Karpas-422 (cell line): ENCODE measurements around the gene TBC1D22A. TPM values are rescaled to one million over a fixed set of nuclear protein-coding genes. Genes with fewer than 3 reads are reported as not detected.

Experiments
- DNase-seq: peaks from one replicate; pipeline ENCODE4 v3.0.0-alpha.2; 2015
- H2AFZ ChIP-seq: fragments of 200-600 bp; sonication (generic); 2 replicates; pipeline ENCODE4 v1.6.1; 2014; ENCODE audit warnings: antibody characterized with exemption, low read length, mixed read lengths
- H3K27ac ChIP-seq: fragments of 200-600 bp; sonication (generic); 2 replicates; pipeline ENCODE4 v1.5.1; 2014; ENCODE audit warnings: mild to moderate bottlenecking, low read length, moderate library complexity
- H3K27me3 ChIP-seq: fragments of 200-600 bp; sonication (generic); 2 replicates; pipeline ENCODE4 v1.6.1; 2014; ENCODE audit warnings: low read length, mixed read lengths
- H3K36me3 ChIP-seq: fragments of 200-600 bp; sonication (generic); 2 replicates; pipeline ENCODE4 v1.6.1; 2014; ENCODE audit warnings: low read length, mixed read lengths; ENCODE audit not compliant: insufficient read depth
- H3K4me1 ChIP-seq: fragments of 200-600 bp; sonication (generic); 2 replicates; pipeline ENCODE4 v1.6.1; 2014; ENCODE audit warnings: mild to moderate bottlenecking, low read length, mixed read lengths
- H3K4me2 ChIP-seq: fragments of 200-600 bp; sonication (generic); 2 replicates; pipeline ENCODE4 v1.6.1; 2014; ENCODE audit warnings: low read length, low read depth, mild to moderate bottlenecking; ENCODE audit not compliant: poor library complexity, severe bottlenecking
- H3K4me3 ChIP-seq: fragments of 200-600 bp; sonication (generic); 2 replicates; pipeline ENCODE4 v1.5.1; 2014; ENCODE audit warnings: mild to moderate bottlenecking, antibody characterized with exemption, low read length, mixed read lengths
- H3K79me2 ChIP-seq: fragments of 200-600 bp; sonication (generic); 2 replicates; pipeline ENCODE4 v1.6.1; 2014; ENCODE audit warnings: mild to moderate bottlenecking, low read length, mixed read lengths
- H3K9ac ChIP-seq: fragments of 200-600 bp; sonication (generic); 2 replicates; pipeline ENCODE4 v1.6.0; 2014; ENCODE audit warnings: low read length
- H3K9me2 ChIP-seq: fragments of 200-600 bp; sonication (generic), shearing (Covaris generic); replicated peaks from 2 replicates; pipeline ENCODE4 v1.6.0; 2014; ENCODE audit warnings: mild to moderate bottlenecking, low read length, moderate library complexity; ENCODE audit not compliant: insufficient read depth
- H3K9me3 ChIP-seq: fragments of 300-700, 200-600 bp; sonication (generic); 2 replicates; pipeline ENCODE4 v1.6.1; 2014; ENCODE audit warnings: low read length, mixed read lengths
- H4K20me1 ChIP-seq: fragments of 200-600 bp; sonication (generic); 2 replicates; pipeline ENCODE4 v1.6.1; 2014; ENCODE audit warnings: mild to moderate bottlenecking, antibody characterized with exemption, low read length, low read depth; ENCODE audit not compliant: insufficient read depth
- total RNA-seq: library from RNA; depleted of rRNA; stranded (reverse); fragments of >200 nt; shearing (Covaris generic); gene quantifications from 2 replicates; pipeline ENCODE4 v1.2.3, GENCODE V29; 2014; ENCODE audit warnings: low replicate concordance

TBC1D22A gene
- total RNA-seq, 1 experiment from 2014 or later = 27.7 TPM

DNA sequence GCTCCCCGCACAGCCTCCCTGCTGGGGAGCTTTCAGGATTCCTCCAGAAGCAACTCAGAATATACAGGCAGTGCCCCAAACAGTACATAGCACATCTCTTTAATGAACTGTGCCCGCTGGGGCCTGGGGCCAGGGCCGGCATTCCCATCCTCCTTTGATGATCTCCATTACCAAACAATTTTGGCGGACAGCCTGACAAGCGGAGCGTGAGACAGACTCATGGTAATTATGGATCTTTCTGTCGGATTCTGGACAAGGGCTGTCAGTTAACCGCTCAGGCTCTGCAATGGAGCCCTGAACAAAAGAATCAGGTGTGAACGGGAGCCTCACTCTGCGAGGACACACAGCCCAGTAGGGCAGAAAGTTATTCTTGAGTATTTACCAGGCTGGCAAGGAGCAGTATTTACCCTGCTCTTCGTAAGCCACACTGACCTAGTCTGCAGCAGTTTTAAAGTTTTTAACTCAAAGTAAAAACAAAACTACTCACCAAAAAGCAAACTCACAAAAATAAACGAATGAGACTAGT lies 174.0 kb downstream of the TBC1D22A start:
- Histone ChIP-seq H3K4me2 (no peak overlapping the region), H2AFZ (no peak overlapping the region), H3K9ac (no peak overlapping the region), H3K27me3 (no peaks in the 10 kb centered on the region), H3K4me1 (no peaks in the 10 kb centered on the region), H3K27ac (no peak overlapping the region), H4K20me1 (no peaks in the 10 kb centered on the region), H3K9me2 (no peaks in the 10 kb centered on the region), H3K4me3 (no peak overlapping the region), H3K36me3 (peaks cover 8% of the 10 kb centered on the region; the same call in 1 of the 2 replicates), H3K9me3 (no peaks in the 10 kb centered on the region), H3K79me2 (peaks cover 50% of the 10 kb centered on the region)
- no peak for DNase-seq

DNA sequence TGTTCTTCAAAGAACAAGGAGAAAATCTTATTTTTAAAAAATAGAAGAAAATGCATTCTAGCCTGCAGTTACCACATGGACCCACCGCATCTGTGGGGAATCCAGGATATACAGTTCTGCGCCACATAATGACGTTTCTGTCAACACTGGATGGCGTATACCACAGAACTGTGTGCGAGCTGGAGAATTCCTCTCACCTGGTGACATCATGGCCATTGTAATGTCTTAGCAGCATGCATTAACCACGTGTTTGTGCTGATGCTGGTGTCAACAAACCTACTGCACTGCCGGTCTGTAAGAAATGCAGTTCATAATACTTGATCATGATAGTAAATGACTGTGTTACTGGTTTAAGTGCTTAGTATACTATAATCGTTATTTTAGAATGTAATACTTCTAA lies 174.7 kb downstream of the TBC1D22A start:
- Histone ChIP-seq H3K36me3 (peaks cover 8% of the 10 kb centered on the region; the same call in 1 of the 2 replicates), H3K79me2 (peaks cover 45% of the 10 kb centered on the region), H3K4me1 (no peaks in the 10 kb centered on the region), H2AFZ (no peak overlapping the region), H3K9ac (no peak overlapping the region), H3K9me2 (no peaks in the 10 kb centered on the region), H3K27ac (no peak overlapping the region), H3K4me3 (no peak overlapping the region), H3K9me3 (no peaks in the 10 kb centered on the region), H4K20me1 (no peaks in the 10 kb centered on the region), H3K27me3 (no peaks in the 10 kb centered on the region), H3K4me2 (no peak overlapping the region)
- no peak for DNase-seq

DNA sequence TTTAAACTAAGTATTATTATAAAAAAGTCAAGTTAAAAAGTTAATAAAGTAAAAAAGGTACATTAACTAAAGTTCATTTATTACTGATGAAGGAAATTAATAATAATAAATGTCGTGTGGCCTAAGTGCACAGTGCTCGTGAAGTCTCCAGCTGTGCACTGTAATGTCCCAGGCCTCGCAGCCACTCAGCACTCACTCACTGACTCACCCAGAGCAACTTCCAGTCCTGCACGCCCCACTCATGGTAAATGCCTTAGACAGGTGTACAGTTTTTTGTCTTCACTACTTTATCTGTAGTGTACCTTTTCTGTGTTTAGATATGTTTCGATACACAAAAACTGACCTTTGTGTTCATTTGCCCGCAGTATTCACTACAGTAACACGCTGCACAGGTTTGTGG lies 175.5 kb downstream of the TBC1D22A start:
- no peaks in the 10 kb centered on the region for H3K9me3 ChIP-seq
- no peak overlapping the region for H3K9ac ChIP-seq
- no peak overlapping the region for H3K4me2 ChIP-seq
- no peaks in the 10 kb centered on the region for H4K20me1 ChIP-seq
- H3K36me3 ChIP-seq = peaks cover 8% of the 10 kb centered on the region; the same call in 1 of the 2 replicates
- H3K27me3 ChIP-seq = no peaks in the 10 kb centered on the region
- no peaks in the 10 kb centered on the region for H3K9me2 ChIP-seq
- peaks cover 48% of the 10 kb centered on the region for H3K79me2 ChIP-seq
- H3K4me1 ChIP-seq = no peaks in the 10 kb centered on the region
- no peak for DNase-seq
- no peak overlapping the region for H3K27ac ChIP-seq
- no peak overlapping the region for H3K4me3 ChIP-seq
- no peak overlapping the region for H2AFZ ChIP-seq

DNA sequence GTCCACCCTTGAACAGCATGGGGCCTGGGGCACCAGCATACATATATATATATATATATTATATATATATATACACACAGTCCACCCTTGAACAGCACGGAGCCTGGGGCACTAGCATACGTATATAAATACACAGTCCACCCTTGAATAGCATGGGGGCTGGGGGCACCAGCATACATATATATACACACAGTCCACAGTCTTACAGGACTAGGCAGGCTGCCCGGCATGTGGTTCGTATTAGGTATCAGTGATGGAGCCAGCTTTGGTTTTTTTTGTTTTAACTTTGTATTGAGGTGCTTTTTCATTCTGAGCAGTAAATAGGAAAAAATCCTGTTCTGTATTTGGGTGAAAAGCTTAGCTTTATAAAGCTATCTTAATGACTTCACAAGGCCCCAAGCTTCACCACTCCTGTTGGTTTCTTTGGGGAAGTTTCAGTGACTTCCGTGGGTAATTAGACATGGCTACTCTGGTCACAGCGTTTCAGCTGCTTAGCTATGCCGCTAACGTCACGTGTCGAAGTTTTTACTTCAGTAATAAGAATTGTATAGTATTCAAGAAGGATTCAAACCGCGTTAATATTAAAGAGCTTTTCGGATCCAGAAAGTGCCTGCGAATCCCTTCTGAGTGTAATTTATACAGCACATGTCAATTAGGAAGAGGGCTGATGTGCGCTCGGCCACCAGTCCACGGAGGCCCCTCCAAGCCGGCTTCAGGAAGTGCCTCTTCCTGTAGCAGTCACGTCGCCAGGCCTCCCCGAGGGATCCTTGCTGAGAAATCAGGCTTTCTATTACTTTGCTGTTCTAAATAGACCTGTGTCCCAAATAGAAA lies 179.7 kb downstream of the TBC1D22A start:
- no peak overlapping the region for H3K4me2 ChIP-seq
- H3K9ac ChIP-seq = no peak overlapping the region
- H3K9me3 ChIP-seq = no peaks in the 10 kb centered on the region
- H3K27ac ChIP-seq = no peak overlapping the region
- H3K79me2 ChIP-seq = peaks cover 60% of the 10 kb centered on the region
- H3K4me3 ChIP-seq = no peak overlapping the region
- no peak for DNase-seq
- H3K27me3 ChIP-seq = no peaks in the 10 kb centered on the region
- H4K20me1 ChIP-seq = peaks cover 16% of the 10 kb centered on the region
- H2AFZ ChIP-seq = no peak overlapping the region
- peaks cover 8% of the 10 kb centered on the region; the same call in 1 of the 2 replicates for H3K36me3 ChIP-seq
- no peaks in the 10 kb centered on the region for H3K9me2 ChIP-seq
- peaks cover 18% of the 10 kb centered on the region for H3K4me1 ChIP-seq

DNA sequence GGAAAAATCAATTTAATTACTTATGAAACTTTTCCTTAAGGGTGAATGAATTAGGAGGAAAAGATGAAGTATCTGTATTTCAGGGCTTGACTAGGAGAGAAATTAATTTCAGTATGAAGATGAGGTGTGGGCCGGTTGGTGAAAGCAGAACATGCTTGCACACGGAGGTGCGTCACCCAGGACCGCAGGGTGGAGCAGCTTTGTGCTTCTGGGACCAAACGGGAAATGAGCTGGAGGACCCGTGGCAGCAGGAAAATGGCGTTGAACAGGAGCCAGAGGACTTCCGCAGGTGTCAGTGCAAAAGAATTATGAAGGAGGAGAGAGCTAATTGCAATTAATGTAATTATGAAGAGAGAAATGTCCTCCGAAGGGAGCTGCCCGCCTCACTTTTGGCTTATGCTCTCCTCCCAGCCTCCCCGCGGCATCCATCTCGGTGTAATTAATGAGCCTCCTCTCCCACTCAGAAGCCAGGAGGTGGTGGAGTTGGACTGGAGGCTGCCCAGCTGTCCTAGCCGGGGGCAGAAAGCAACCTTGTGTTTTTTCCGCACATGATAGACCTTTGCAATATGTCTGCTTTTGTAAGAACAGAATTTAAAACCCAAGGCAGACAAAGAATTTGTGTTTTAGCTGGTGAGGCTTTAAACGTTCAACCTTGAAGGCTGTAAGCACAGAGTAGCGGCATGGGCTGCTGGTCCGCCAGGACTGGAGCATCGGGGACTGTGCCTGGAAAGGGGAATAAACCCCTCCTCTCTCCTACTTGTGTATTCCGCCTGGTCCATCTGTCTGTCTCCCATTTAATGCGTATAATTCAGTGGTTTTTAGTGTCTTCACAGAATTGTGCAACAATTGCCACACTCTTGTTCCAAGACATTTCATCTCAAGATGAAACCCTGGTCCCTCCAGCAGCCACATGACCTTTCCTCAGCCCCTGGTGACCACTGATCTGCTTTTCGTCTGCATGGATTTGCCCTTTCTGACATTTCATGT lies 180.6 kb downstream of the TBC1D22A start:
- Histone ChIP-seq H4K20me1 (peaks cover 17% of the 10 kb centered on the region), H3K4me1 (peaks cover 18% of the 10 kb centered on the region), H3K4me3 (no peak overlapping the region), H3K27me3 (no peaks in the 10 kb centered on the region), H2AFZ (no peak overlapping the region), H3K4me2 (no peak overlapping the region), H3K79me2 (peaks cover 60% of the 10 kb centered on the region), H3K36me3 (peaks cover 8% of the 10 kb centered on the region; the same call in 1 of the 2 replicates), H3K9me2 (no peaks in the 10 kb centered on the region), H3K27ac (no peak overlapping the region), H3K9me3 (no peaks in the 10 kb centered on the region), H3K9ac (no peak overlapping the region)
- no peak for DNase-seq

DNA sequence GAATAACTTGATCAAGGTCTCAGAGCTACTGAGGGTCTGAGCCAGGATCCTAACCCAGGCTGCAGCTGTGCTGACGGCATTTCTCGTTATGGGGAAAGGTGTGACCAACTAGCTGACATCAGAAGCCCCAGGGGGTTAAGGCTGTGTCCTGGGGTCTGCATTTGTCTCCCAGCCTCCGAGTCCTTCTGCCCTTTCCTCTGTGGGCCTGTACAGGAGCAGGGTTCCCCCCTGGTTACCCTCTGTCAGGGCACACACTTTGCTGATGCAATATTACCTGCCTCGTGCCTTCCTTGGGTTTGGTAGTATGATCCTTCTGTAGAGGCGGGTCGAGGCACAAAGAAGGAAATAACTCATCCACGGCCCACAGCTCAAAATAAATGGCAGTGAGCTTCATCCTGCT lies 183.0 kb downstream of the TBC1D22A start:
- Histone ChIP-seq H3K4me1 (peaks cover 18% of the 10 kb centered on the region), H3K27ac (no peak overlapping the region), H3K79me2 (peaks cover 70% of the 10 kb centered on the region), H2AFZ (no peak overlapping the region), H4K20me1 (peaks cover 17% of the 10 kb centered on the region), H3K36me3 (no peaks in the 10 kb centered on the region), H3K27me3 (no peaks in the 10 kb centered on the region), H3K4me2 (no peak overlapping the region), H3K9ac (no peak overlapping the region), H3K9me2 (no peaks in the 10 kb centered on the region), H3K4me3 (no peak overlapping the region), H3K9me3 (no peaks in the 10 kb centered on the region)
- no peak for DNase-seq

DNA sequence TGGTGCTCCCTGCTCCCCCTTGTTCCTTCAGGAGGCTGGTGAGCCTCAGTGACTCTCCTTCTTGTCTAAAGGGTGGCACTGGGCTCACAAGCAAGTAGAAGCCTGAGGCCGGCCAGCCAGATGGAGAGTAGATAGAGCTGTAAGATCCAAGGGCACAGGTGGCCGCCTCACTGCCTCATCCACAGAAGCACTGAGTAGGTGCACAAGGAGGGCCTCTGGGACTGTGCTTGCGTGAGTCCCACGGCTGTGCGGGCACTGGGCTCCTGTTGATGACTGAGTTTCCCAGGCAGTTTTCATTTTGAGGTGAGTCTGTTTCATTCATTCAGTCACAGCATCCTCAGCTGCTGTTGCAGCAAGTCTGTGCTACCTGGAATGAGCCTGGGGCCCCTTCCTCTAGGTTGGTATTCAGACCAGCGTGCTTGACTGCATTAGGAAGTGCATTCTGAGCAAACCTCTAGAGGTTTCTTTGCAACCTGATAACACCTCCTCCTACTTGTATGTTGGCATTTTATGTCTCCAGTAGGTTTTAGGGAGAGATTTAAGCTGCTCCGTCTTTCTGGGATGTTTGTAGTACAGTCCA lies 184.0 kb downstream of the TBC1D22A start:
- Histone ChIP-seq H3K27me3 (no peaks in the 10 kb centered on the region), H3K9me3 (no peaks in the 10 kb centered on the region), H3K9me2 (no peaks in the 10 kb centered on the region), H3K27ac (no peak overlapping the region), H3K36me3 (no peaks in the 10 kb centered on the region), H3K4me3 (no peak overlapping the region), H2AFZ (no peak overlapping the region), H3K79me2 (peaks cover 78% of the 10 kb centered on the region), H4K20me1 (peaks cover 17% of the 10 kb centered on the region), H3K4me1 (peaks cover 18% of the 10 kb centered on the region), H3K9ac (no peak overlapping the region), H3K4me2 (no peak overlapping the region)
- peak; percentile 54 for DNase-seq
